ENCODE measurements around the gene CDK2.
A peak's percentile ranks its signal among the peaks of the same experiment; 100 is the strongest.
"Not testable (repeated sequence)": the region's sequence is repeated elsewhere in the genome, so short reads cannot be mapped to it uniquely, and the experiment has no call there.

The CDK2 gene

DNA sequence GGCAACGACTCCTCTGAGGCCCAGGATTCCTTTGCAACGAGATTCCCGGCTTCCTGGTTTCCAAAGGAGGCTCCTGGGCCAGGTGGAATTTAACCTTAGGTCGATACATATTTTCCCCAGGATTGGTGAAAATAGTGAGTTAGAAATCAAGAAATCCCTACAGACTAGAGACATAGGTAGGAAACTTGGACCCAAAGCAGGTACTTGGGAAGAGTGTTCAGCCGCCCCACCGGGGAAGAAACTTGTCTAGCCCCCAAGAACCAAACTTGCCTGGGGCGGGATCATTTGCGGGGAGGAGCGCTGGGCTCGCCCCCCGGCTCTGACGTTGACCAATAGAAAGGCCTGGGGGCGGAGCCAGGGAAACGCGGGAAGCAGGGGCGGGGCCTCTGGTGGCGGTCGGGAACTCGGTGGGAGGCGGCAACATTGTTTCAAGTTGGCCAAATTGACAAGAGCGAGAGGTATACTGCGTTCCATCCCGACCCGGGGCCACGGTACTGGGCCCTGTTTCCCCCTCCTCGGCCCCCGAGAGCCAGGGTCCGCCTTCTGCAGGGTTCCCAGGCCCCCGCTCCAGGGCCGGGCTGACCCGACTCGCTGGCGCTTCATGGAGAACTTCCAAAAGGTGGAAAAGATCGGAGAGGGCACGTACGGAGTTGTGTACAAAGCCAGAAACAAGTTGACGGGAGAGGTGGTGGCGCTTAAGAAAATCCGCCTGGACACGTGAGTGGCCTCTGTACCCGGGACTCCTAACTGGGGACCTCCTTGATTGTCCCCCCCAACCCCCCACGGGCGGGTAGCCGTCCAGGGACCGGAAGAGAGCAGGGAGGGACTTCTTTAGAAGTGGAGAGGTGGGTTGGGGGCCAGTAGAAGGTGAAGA is at the start of gene CDK2:
Gene CDK2 (plus strand): TSS at position 423 of the 874 bp plus-strand sequence. CDS start 179 bp downstream, at position 602.
- DNase-seq: peak; percentile 77

DNA sequence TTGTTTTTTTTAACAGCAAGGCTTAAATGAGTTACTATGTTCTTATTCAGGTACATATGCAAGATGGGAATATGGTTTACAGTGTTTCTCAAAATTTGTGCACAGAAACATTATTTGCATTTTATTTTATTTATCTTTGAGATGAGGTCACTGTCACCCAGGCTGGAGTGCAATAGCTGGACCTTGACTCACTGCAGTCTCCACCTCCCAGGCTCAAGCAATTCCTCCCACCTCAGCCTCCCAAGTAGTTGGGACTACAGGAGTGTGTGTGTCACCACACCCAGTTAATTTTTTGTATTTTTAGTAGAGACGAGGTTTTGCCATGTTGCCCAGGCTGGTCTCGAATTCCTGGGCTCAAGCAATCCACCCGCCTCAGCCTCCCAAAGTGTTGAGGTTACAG is 47.6 kb upstream of the CDK2 start:
- DNase-seq: not testable (repeated sequence)

DNA sequence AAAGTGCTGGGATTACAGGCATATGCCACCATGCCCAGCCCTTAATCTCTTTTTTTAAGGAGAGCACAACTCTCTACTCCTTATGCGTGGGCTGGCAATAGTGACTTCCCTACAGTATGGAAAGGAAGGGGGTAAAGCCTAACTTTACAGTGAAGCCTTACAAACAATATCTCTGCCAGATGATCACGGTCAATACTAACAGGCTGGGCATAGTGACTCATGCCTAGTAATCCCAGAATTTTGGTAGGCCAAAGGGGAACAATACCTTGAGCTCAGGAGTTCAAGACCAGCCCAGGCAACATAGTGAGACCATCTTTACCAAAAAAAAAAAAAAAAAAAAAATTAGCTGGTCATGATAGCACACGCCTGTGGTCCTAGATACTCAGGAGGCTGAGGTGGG is 44.5 kb upstream of the CDK2 start:
- no peak for DNase-seq

DNA sequence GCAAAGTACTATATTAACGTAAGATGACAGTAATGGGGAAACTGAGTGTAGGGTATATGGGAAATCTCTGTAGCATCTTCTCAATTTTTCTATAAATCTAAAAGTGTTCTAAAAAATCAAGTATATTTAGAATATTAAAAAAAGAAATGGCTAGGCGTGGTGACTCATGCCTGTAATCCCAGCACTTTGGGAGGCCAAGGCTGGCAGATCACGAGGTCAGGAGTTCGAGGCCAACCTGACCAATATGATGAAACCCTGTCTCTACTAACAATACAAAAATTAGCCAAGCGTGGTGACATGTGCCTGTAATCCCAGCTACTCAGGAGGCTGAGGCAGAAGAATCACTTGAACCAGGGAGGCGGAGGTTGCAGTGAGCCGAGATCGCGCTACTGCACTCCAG is 43.0 kb upstream of the CDK2 start:
- not testable (repeated sequence) for DNase-seq

DNA sequence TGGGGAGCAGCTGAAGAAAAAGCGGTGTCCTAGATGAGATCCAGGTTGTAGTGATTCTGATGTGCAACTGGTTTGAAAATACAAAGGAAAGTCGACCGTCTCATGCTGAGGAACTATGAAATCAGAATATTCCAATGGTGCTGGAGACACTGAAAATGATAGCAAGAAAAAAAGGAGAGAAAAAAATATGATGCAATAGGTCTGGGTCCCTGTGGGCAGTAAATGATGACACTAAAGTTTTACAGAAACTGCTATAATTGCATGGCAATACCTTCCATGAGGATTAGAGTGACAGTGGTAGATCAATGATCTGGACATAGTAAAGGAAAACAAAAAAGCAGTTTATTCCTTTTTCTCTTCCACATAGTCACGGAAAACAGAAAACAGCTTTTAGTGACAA is 41.3 kb upstream of the CDK2 start:
- DNase-seq: no peak

DNA sequence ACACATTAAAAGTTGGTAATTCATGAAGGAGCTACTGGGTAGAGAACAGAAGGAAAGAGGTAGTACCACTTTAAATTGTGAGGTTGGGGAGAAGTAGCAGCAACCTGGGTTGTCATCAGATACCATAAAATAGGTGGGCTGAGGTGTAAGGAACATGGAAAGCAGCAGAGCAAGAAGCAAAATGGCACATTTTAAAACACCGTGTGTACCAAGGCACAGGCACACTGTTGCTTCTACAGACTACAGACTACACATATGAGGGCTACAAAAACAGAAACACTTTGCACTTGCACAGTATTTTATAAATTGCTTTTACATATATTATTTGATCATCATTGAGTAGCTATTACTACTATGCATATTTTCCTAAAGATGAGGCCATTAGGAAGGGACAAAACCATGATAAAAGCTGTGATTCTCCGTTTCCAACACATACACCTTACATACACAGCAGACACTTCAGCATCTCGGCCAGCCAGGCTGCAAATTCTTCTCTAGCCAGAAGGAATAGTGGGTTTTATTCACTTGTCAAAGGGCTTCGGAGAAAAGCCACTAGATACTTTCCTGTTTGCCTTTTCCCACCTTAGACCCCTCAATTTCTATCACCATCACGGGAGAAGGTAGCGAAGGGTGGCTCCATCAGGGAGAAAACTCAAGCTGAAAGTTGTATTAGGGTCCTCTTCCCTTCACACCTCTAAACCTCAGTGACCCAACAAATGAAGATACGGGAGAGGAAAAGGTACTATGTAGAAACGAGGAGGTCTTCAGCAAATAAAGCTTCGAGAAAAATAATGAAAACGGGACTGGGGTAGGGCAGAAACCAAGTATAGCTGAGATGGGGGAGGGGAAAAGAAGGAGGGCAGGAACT is 40.5 kb upstream of the CDK2 start:
- no peak for DNase-seq

DNA sequence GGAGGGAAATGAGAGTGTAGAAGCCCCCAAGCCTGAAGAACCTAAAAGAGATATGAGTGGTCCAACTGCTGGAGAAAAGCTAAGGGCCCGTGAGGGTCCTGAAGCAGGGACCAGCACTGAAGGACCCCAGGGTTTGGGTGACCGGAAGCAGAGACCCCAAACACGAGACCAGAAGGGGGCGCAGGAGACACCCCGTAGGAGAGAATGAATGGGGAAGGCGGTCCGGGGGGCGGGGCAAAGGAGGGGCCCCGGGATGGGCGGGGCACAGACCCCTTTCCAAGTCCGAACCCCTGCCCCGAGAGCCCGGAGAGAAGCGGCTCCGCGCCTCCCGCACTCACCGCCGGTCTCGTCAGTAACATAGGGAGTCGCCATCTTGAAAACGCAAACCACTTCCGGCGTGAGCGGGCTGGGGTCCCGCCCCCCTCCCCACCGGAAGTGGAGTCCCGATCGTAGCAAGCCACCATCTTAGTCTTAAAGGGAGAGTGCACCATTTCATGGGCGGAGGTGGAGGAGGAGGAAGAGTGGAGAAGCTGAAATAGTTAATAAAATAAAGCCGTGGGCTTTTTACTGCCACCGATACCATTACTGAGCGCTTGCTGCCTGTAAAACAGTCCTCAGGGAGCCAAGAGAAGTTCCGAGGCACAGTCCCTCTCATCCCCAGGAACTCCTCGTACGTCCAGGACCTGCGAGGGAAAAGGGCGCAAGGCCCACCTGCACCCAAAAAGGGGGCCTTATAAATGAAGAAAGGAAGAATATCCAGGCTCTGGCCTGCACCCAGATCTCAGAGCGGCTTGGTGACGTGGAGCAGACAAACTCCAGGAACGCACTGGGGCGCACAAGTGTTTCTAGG is 39.7 kb upstream of the CDK2 start:
- peak; percentile 92 for DNase-seq

DNA sequence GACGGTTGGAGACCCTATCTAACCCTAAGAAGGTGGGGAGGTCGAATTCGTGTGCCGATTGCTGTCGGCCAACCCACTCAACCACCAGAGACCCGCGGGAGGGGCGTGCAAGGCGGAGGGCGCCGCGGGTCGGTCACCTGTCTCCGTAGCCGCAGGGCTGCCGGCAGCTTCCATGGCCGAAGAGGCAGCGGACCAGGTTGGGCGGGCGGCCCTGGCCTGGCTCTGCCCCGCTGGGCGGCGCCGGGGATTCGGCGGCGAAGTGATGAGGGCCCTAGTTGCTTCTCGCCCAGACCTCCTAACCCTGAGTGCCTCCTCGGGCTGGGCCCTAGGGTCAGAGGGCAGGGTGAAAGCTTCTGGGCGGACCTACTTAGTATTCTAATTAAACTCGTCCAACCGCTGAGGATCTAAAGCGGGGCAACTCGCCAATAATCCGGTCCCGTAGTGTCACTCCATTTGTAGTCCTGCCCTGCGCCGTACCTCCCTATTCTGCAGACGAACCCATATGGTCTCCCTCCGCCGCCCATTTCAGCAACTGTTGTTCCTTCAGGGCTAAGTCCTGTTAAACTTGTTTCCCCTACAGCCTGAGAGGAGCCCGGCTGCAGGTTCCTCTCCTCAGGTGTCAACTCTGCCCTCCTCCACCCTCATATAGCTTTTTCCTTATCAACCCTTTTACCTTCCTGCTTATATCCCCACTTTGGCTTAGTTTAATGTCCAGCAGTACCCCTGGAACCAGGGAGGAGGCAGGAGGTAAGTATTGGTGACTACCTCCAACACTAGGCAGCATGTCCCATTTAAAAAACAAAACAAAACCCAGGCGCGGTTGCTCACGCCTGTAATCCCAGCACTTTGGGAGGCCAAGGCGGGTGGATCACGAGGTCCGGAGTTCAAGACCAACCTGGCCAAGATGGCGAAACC is 38.8 kb upstream of the CDK2 start, which contains the start of gene PYM1:
Gene PYM1 (minus strand): TSS at position 307 of the 915 bp plus-strand sequence. CDS start 133 bp downstream, at position 174.
- peak; percentile 84 for DNase-seq

DNA sequence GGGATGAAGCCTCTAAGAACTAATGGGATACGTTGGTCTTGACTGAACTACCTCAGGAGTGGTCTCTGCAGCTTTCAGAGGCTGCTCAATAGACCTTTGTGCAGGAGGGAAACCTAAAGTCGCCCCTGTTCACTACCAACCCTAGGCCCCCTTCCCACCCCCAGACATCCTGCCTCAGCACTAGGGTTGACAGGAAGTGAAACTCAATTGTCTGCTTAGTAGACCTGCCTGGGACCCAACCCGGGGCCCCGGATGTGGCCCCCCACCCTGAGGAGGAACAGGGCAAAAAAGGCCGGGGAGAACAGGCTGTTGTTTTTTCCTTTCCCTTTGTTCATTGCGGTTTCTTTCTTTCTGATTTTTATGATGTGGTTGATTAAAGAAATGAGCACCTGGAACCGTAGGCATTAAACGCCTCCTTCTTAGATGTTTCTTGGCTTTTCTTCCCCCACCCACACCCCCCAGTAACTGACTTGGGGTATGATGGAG is 37.3 kb upstream of the CDK2 start:
- DNase-seq: peak; percentile 94

DNA sequence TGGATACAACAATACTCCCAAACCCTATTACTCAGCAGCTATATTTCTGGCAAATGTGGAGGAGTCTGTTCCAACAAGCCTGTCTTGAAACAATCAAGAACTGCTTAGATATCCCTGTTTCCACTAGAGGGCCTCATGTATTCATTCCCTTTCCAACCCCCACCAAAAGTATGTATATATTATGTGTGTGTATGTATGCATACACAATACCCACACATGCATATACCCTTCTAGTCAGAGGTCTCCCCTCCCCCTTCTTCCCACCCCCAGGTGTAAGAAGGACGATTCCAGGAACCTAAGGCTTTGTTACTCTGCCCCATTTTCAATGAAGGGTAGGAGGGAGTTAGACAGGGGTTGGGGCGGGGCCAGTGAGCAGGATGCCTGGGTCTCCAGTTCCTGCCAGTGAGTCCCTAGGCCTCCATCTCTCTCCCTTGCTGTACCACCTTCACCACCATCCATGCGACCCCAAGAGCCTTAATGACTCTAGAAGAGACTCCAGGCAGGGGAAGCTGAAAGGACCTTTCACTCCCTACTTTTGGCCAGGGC is 35.8 kb upstream of the CDK2 start, which contains the start of gene DGKA:
Gene DGKA (plus strand): TSS at position 392 of the 546 bp plus-strand sequence. CDS start 5,342 bp downstream, outside the sequence.
- DNase-seq: peak; percentile 69

DNA sequence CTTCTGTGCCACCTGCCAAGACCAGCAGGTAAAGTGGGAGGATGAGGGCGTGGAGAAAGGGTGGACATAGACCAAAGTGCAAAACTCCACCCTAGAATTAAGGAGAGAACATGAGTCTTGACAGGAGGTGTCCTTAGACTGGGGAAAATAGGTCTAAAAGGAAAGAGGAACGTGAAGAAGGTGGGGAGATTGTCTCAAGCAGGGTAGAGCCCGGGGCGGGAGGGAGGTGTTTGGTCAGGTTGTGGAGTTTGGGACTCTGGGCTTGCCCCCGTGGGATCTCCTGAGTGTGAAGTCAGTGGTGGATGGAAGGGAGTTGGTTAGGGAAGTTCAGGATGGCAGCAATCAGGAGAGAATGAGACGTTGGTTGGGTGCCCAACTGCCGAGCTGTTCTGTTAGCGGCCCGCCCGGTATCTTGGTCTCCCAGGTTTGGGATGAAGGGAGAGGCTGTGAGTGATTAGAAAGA is 35.3 kb upstream of the CDK2 start:
- DNase-seq: no peak

DNA sequence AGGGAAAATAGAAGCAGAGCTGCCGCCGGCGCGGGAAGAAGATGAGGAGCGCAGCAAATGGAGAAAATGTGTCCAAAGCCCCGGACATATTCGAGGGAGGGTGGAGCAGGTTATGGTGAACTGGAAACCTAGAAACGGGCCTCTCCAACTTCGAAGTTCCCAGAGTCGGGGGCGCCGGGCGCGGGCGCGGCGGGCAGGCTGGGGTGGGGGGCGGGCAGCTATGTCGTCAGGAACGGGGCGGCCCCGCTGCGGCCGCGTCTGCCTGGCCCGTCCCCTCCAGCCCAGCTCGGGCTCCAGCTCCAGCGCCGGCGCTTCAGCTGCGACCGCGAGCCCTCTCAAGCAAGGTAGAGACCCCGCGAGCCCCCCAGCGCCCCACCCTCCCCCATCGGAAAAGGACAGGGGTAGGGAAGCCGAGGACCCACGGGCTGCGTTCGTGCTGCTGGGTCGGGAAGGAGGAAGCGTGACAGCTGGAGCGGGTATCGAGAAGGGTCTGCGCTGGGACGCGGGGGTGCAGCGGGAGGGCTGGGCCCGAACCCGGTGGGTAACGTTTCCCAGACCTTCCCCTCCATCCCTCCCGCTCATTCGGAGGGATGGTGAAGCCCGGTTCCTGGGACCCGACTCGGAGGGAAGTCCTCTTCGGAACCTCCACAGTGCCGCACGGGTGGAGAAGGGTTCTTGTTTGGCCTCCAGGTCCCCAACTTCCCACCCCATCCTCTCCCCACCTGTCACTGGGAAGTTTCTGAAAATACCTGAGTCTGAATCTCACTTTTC is 34.7 kb upstream of the CDK2 start:
- peak; percentile 26 for DNase-seq

DNA sequence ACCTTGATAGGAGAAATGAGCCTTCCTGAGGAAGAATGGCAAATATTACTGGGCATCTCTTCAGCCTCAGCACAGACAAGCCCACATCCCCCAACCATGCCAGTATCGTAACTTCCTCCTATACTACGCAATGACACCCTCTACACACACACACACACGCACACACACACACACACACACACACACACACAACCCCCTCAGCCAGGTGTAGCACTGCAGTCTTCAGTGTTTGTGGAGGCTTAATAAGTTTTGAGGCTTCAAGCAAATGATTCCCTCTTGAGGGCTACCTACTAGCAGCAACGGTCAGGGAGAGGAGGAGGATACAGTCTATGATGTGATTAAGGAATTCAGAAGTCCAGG is 34.1 kb upstream of the CDK2 start:
- peak; percentile 70 for DNase-seq

DNA sequence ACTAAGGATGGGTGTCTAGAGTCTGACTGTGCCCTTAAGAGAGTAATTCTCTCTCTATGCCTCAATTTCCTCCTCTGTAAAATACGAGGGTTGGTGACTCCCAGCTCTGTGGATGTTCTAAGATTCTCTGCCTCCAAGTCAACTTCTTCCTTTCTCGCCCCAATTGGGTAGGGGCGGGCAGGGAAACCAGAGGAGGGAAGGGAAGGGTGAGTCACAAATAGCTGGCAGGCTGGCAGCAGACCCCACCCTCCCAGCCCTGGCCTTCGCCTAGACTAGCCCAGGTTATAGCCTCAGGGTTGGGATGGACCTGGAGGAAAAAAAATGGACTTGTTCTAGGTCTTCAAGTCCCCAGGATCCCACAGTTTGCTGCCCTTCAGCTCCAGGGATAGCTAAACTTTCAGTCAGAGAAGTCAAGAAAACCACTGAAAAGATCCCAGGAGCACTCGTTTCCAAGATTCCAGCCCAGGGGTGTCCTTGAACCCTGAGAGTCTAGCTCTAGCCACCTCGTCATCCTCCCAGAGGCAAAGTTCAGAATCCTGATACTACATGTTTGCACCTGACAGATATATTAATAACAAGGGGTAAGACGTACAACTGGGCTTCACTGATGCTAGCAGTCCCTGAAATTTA is 33.3 kb upstream of the CDK2 start:
- peak; percentile 37 for DNase-seq

DNA sequence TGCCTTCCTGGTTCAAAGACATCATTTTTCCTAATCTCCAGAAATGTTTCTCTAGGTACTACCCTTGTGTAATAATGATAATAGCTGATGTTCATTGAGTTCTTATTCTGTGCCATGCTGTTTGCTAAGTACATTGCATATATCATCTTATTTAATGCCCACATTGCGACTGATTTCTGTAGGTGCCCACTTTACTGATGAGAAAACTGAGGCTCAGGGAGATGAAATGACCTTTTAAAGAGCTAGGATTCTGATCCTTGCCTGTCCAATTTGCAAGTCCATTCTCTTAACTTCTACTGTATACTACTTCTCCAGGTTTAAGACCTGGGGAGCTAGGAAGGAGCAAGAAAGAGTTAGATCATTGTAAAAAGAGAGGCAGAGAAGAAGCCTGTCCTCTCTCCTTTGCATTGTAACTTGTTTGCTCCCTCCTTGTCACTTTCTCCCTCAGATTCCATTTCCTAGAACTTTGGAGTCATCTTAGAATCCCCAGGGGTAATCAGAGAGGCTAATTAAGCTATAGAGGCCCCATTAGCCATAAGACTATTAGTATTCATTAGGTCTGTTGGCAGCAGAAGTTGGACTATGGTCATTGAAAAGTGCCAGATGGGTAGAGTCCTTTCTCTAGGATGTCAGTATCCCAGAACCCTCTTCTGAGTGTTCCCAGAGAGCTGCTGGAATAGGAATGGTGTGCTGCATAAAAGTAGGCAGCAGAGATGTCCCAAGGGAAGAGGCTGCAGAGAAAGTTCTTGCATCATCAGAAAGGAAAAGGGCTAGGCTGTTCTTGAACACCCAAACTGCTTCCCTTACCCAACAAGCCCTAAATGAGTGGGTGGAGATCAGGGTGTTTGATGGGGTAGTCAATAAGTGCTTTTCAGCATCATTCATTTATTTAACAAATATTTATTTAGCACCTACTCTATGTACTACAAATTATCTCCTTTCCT is 32.6 kb upstream of the CDK2 start:
- no peak for DNase-seq

DNA sequence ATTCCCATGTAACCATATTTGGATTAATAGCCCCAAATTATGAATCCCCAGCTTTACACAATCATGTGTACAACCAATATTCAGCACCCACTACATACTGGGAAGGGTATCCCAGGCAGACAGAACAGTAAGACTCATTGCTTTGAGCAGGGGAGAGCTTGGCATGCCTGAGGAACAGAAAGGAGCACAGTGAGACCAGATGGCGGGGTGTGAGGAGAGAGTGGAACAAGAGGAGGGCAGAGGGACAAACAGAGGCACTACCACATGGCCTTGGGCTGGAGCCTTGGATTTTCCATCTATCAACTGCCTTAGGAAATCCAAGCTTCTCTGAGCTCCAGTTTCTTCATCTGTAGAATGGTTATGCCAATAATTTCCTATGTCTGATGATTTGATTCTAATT is 31.9 kb upstream of the CDK2 start:
- DNase-seq: no peak

DNA sequence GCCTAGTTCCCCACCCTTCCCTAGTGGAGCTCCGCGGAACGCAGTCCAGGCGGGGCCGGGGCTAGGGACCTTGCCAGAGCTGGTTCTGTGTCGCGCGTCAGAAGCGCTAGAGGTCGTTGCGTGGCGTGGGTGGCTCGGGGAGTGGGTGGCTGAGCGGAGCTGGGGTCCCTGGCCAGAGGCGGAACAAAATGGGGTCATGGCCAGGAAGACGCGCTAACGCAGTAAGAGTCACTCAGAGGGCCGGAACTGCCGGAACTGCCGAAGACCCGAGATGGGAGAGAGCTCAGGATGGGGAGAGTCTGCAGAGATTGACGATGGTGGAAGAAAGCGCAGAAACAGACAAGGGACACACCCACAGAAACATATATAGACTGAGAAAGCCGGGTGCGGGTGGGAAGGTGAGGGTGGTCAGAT is 30.9 kb upstream of the CDK2 start:
- DNase-seq: peak; percentile 23

DNA sequence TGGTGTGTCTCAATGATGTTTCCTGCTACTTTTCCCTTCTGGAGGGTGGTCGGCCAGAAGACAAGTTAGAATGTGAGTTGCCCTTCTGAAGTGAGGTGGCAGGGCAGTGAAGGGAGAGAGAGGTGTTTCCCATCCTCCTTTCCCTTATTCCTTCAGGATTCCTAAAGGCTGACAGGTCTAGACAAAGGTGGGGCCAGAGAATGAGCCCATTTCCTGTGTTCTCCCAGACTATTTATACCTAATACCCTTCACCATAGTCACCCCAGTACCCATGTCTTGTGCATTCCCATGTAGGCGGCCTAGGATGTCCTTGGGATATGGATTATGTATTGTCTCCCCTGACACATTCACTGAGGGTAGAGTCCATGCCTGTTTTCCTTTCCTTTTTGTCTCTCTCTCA is 28.6 kb upstream of the CDK2 start:
- no peak for DNase-seq
